H1 (cell line): ENCODE results near the gene SFTPA2. TPM values are rescaled to one million over a fixed set of nuclear protein-coding genes. Genes with fewer than 3 reads are reported as not detected.
"Not testable (repeated sequence)": the region's sequence is repeated elsewhere in the genome, so short reads cannot be mapped to it uniquely, and the experiment has no call there.

ENCODE experiments used
- CTCF ChIA-PET: fragments of 300-600 bp; sonication (Branson Sonifier 250); formaldehyde crosslinking; loops from one replicate; lab custom pipeline; 2021; ENCODE audit not compliant: partially characterized antibody; lab: Charles Lee
- POLR2A ChIA-PET: fragments of 300-600 bp; sonication (Branson Sonifier 250); formaldehyde crosslinking; loops from one replicate; lab custom pipeline; 2021; ENCODE audit warnings: inconsistent platforms; ENCODE audit not compliant: partially characterized antibody; lab: Charles Lee
- DNase-seq, 2 experiments: peaks; one replicate each; pipeline versions ENCODE4 v3.0.0 to v3.0.0-alpha.2; 2010 to 2022; ENCODE audit warnings: low spot score in 2 of 2, low read depth in 1 of 2, mixed read lengths in 1 of 2
- FAIRE-seq: peaks from 2 replicates; lab custom pipeline; 2011; peaks lifted over from hg19 to GRCh38; lab: Jason Lieb, UNC
- H2AFZ ChIP-seq: 2 replicates; pipeline ENCODE4 v1.8.1; 2012; ENCODE audit warnings: low read length, inconsistent platforms
- H2AK5ac ChIP-seq: 2 replicates; pipeline ENCODE4 v1.6.1; 2013; ENCODE audit warnings: low read depth, low read length
- H2BK120ac ChIP-seq: replicated peaks from 2 replicates; pipeline ENCODE3; 2013; ENCODE audit warnings: low read depth, low read length, inconsistent platforms
- H2BK12ac ChIP-seq: 2 replicates; pipeline ENCODE4 v1.6.1; 2013; ENCODE audit warnings: low read depth, low read length
- H2BK15ac ChIP-seq: 2 replicates; pipeline ENCODE4 v1.6.1; 2013; ENCODE audit warnings: low read length
- H2BK20ac ChIP-seq: 2 replicates; pipeline ENCODE4 v1.6.1; 2013; ENCODE audit warnings: low read length
- H2BK5ac ChIP-seq: 2 replicates; pipeline ENCODE4 v1.6.1; 2013; ENCODE audit warnings: low read depth, low read length
- H3K14ac ChIP-seq: 2 replicates; pipeline ENCODE4 v1.6.1; 2013; ENCODE audit warnings: inconsistent platforms; ENCODE audit not compliant: insufficient read length
- H3K18ac ChIP-seq: 2 replicates; pipeline ENCODE4 v1.6.1; 2013; ENCODE audit warnings: low read length; ENCODE audit errors: extremely low read depth
- H3K23ac ChIP-seq: 2 replicates; pipeline ENCODE4 v1.6.1; 2013; ENCODE audit warnings: inconsistent platforms; ENCODE audit not compliant: insufficient read length
- H3K23me2 ChIP-seq: 2 replicates; pipeline ENCODE4 v1.6.1; 2013; ENCODE audit warnings: low read depth, low read length
- H3K27ac ChIP-seq: 2 replicates; pipeline ENCODE4 v1.6.1; 2011; ENCODE audit warnings: low read depth, low read length, inconsistent platforms
- H3K27me3 ChIP-seq, 4 experiments: replicated peaks in 1 of 4; 1 replicate in 1 of 4; 2 replicates in 3 of 4; pipeline versions ENCODE4 v1.6.1 to v1.8.1; 2011 to 2013; ENCODE audit warnings: low read length in 3 of 4, mild to moderate bottlenecking in 3 of 4, inconsistent platforms in 2 of 4, mixed read lengths in 2 of 4, moderate library complexity in 1 of 4; ENCODE audit not compliant: control insufficient read depth in 3 of 4, insufficient read depth in 3 of 4; ENCODE audit errors: extremely low read depth in 1 of 4
- H3K36me3 ChIP-seq, 4 experiments: 2 replicates each; pipeline versions ENCODE4 v1.6.1 to v1.8.1; 2011 to 2013; ENCODE audit warnings: mild to moderate bottlenecking in 4 of 4, low read length in 3 of 4, moderate library complexity in 2 of 4, control low read depth in 1 of 4, inconsistent platforms in 1 of 4; ENCODE audit not compliant: insufficient read depth in 4 of 4, control insufficient read depth in 2 of 4
- H3K4ac ChIP-seq: replicated peaks from 2 replicates; pipeline ENCODE3; 2013; ENCODE audit warnings: low read length, low read depth, mixed read lengths, inconsistent platforms; ENCODE audit not compliant: insufficient read length
- H3K4me1 ChIP-seq, 4 experiments: replicated peaks in 1 of 4; 1 replicate in 1 of 4; 2 replicates in 3 of 4; pipeline versions ENCODE4 v1.6.1 to v1.8.1; 2011 to 2013; ENCODE audit warnings: low read length in 3 of 4, inconsistent platforms in 2 of 4, mixed read lengths in 1 of 4; ENCODE audit not compliant: insufficient read depth in 4 of 4, control insufficient read depth in 3 of 4
- H3K4me2 ChIP-seq, 2 experiments: 2 replicates each; pipeline versions ENCODE4 v1.6.1 to v1.8.1; 2011 to 2013; ENCODE audit warnings: low read depth in 2 of 2, low read length in 2 of 2, control low read depth in 1 of 2, inconsistent platforms in 1 of 2, mild to moderate bottlenecking in 1 of 2; ENCODE audit not compliant: insufficient read depth in 1 of 2
- H3K4me3 ChIP-seq, 4 experiments: fragments of 200-600, 300-600 bp in 1 of 4; sonication (generic), shearing (Covaris generic), sonication (Bioruptor Twin) in 1 of 4; 2 replicates each; pipeline versions ENCODE4 v1.5.1 to v1.8.1; 2011 to 2016; ENCODE audit warnings: low read length in 4 of 4, low read depth in 3 of 4, control low read depth in 2 of 4, inconsistent platforms in 2 of 4, mild to moderate bottlenecking in 2 of 4, mixed read lengths in 1 of 4, moderate library complexity in 1 of 4; ENCODE audit not compliant: insufficient read depth in 2 of 4; ENCODE audit errors: extremely low read depth in 1 of 4
- H3K56ac ChIP-seq: replicated peaks from 2 replicates; pipeline ENCODE3; 2013; ENCODE audit warnings: low read depth, mild to moderate bottlenecking, mixed read lengths, low read length, inconsistent platforms; ENCODE audit not compliant: insufficient read length
- H3K79me1 ChIP-seq: 2 replicates; pipeline ENCODE4 v1.6.1; 2013; ENCODE audit warnings: low read depth, low read length, control low read depth
- H3K79me2 ChIP-seq, 2 experiments: 2 replicates each; pipeline versions ENCODE4 v1.6.1 to v1.8.1; 2012 to 2013; ENCODE audit warnings: low read length in 2 of 2, mild to moderate bottlenecking in 2 of 2, inconsistent platforms in 1 of 2; ENCODE audit not compliant: insufficient read depth in 2 of 2, control insufficient read depth in 1 of 2
- H3K9ac ChIP-seq, 4 experiments: replicated peaks in 1 of 4; 1 replicate in 1 of 4; 2 replicates in 3 of 4; pipeline versions ENCODE4 v1.6.1 to v1.8.1; 2011 to 2013; ENCODE audit warnings: low read depth in 3 of 4, low read length in 3 of 4, control low read depth in 2 of 4, mild to moderate bottlenecking in 2 of 4, moderate library complexity in 2 of 4, inconsistent platforms in 1 of 4; ENCODE audit errors: extremely low read depth in 1 of 4
- H3K9me3 ChIP-seq, 2 experiments: 2 replicates each; pipeline versions ENCODE4 v1.6.1 to v1.8.1; 2012 to 2013; ENCODE audit warnings: mild to moderate bottlenecking in 2 of 2, moderate library complexity in 2 of 2, control low read depth in 1 of 2, inconsistent platforms in 1 of 2, low read depth in 1 of 2, low read length in 1 of 2, mixed read lengths in 1 of 2; ENCODE audit not compliant: insufficient read depth in 2 of 2
- H4K20me1 ChIP-seq, 2 experiments: replicated peaks in 1 of 2; 2 replicates each; pipeline versions ENCODE3 to v1.8.1; 2011 to 2013; ENCODE audit warnings: inconsistent platforms in 2 of 2, low read length in 2 of 2, mild to moderate bottlenecking in 1 of 2; ENCODE audit not compliant: insufficient read depth in 2 of 2, control insufficient read depth in 1 of 2
- H4K5ac ChIP-seq: 2 replicates; pipeline ENCODE4 v1.6.1; 2013; ENCODE audit warnings: low read length, low read depth, mixed read lengths, inconsistent platforms; ENCODE audit not compliant: insufficient read length
- H4K8ac ChIP-seq: 2 replicates; pipeline ENCODE4 v1.8.0; 2013; ENCODE audit warnings: mild to moderate bottlenecking, moderate library complexity, low read length, inconsistent platforms; ENCODE audit not compliant: insufficient read depth; ENCODE audit errors: extremely low read depth
- H4K91ac ChIP-seq: replicated peaks from 2 replicates; pipeline ENCODE3; 2013; ENCODE audit warnings: low read length, mixed read lengths, inconsistent platforms; ENCODE audit not compliant: insufficient read length
- WGBS, 2 experiments: shearing (Covaris generic) in 1 of 2; methylation state at CpG; one replicate each; pipeline versions ENCODE4 v1.1.6 to v1.1.7; 2013 to 2015; ENCODE audit warnings: low lambda C conversion rate in 2 of 2, mixed read lengths in 2 of 2, inconsistent platforms in 1 of 2, low coverage in 1 of 2, missing lambda C conversion rate in 1 of 2; ENCODE audit not compliant: insufficient replicate concordance in 2 of 2, insufficient coverage in 1 of 2, insufficient read length in 1 of 2; ENCODE audit errors: extremely low coverage in 1 of 2, missing lambda C conversion rate in 1 of 2; 5-methylcytosine and 5-hydroxymethylcytosine counted together
- polyA plus RNA-seq, 7 experiments: library from polyadenylated mRNA; depleted of rRNA in 3 of 7; stranded (reverse) in 5 of 7; unstranded in 2 of 7; fragments of >200 nt in 5 of 7; fragments of 200-250 nt in 2 of 7; gene quantifications; 1 replicate in 5 of 7; 2 replicates in 1 of 7; 4 replicates in 1 of 7; pipeline versions ENCODE4 v1.2.1 to v1.2.3, GENCODE V29; 2011 to 2013; ENCODE audit warnings: missing spikeins in 2 of 7, mixed read lengths in 2 of 7
- total RNA-seq: library from RNA; stranded (reverse); fragmentation: NEBNext Ultra II Directional; extraction: Animal tissue kit (Norgen Biotek cat#: 25700); gene quantifications from 2 replicates; pipeline ENCODE4 v1.2.1, GENCODE V29; 2021
- TF ChIP-seq, protein P1 (sequence below), 3 experiments: IDR thresholded peaks; 1 replicate in 2 of 3; 2 replicates in 1 of 3; pipeline versions ENCODE4 v1.5.1 to v1.6.1; 2011; ENCODE audit warnings: low read length in 3 of 3, mild to moderate bottlenecking in 3 of 3, inconsistent platforms in 2 of 3, low read depth in 1 of 3, moderate library complexity in 1 of 3; ENCODE audit not compliant: insufficient read depth in 1 of 3; ENCODE audit errors: control extremely low read depth in 1 of 3

Gene SFTPA2
- total and polyA plus RNA-seq, 2 of the 8 experiments (the other 6 are each of a cell fraction or from before 2014, with no cell fraction given), result not detected

DNA sequence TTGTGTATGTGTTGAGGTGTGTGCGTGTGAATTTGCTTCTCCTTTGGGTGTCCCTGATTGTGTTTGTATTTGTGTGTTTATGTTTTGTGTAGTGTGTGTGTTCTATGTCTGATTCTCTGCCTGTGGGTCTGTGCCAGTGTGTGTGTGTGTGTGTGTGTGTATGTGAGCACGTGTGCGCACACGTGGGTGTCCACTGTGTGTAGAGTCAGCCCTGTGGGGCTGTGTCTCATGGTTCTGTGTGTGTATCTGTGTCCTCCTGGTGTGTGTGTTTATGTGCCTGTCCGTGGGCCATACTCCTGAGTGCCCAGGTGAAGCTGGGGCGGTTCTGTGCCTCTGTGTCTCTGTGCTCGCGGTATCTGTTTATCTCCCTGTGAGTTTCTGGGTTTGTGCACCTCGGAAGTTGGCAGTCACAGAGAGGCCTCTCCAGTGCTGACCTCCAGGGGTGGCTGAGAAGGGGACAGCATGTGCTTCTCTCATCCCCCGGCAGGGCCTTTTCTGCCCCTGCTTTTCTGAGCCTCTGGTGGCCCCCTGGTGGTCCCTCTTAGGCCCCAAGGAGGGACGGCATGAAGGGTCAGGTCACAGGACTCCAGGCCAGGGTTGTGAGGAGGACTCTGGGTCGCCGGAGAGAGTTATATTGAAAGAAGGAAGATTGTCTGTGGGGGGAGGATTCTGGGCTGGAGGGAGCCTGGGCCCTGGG lies 36.9 kb downstream of the SFTPA2 start:
- H3K9ac ChIP-seq, H3K9me3 ChIP-seq, H3K23ac ChIP-seq, POLR2A ChIA-PET, H3K56ac ChIP-seq, H4K8ac ChIP-seq, H4K91ac ChIP-seq, H3K23me2 ChIP-seq, H3K79me1 ChIP-seq, H3K27ac ChIP-seq, H4K5ac ChIP-seq, H3K79me2 ChIP-seq, H3K18ac ChIP-seq, H3K4ac ChIP-seq, H3K36me3 ChIP-seq: not testable (repeated sequence)
- 85% methylated on average over 3 of the region's 13 CpGs; no CpG with 5 or more reads in 1 of the 2 experiments for WGBS, 2 experiments
- TF ChIP-seq, protein P1, sequence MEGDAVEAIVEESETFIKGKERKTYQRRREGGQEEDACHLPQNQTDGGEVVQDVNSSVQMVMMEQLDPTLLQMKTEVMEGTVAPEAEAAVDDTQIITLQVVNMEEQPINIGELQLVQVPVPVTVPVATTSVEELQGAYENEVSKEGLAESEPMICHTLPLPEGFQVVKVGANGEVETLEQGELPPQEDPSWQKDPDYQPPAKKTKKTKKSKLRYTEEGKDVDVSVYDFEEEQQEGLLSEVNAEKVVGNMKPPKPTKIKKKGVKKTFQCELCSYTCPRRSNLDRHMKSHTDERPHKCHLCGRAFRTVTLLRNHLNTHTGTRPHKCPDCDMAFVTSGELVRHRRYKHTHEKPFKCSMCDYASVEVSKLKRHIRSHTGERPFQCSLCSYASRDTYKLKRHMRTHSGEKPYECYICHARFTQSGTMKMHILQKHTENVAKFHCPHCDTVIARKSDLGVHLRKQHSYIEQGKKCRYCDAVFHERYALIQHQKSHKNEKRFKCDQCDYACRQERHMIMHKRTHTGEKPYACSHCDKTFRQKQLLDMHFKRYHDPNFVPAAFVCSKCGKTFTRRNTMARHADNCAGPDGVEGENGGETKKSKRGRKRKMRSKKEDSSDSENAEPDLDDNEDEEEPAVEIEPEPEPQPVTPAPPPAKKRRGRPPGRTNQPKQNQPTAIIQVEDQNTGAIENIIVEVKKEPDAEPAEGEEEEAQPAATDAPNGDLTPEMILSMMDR (IDR thresholded peaks at IDR 0.05; ENCODE audit: control extremely low read depth in 1 of 3, insufficient read depth in 1 of 3, low read depth in 1 of 3, low read length in 3 of 3), result peak in 1 of 3 experiments; percentile 36; a peak in 1 of 4 replicates
- TF ChIP-seq, all 59 proteins: peak for 1; not testable (repeated sequence) for 58
- H3K27me3 ChIP-seq, H4K20me1 ChIP-seq, H3K14ac ChIP-seq, H2BK5ac ChIP-seq, FAIRE-seq, H3K4me2 ChIP-seq, DNase-seq, H2BK12ac ChIP-seq, H3K4me1 ChIP-seq, H2BK120ac ChIP-seq, H2BK15ac ChIP-seq, H2AFZ ChIP-seq, CTCF ChIA-PET, H2AK5ac ChIP-seq, H2BK20ac ChIP-seq, H3K4me3 ChIP-seq: not testable (repeated sequence)
